Measurements from ENCODE around the gene DMBT1. TPM values are rescaled to one million over a fixed set of nuclear protein-coding genes. Genes with fewer than 3 reads are reported as not detected.

DMBT1 gene
- total RNA-seq (2022; extraction: Qiagen RNA extraction; ENCODE audit: low read depth): 0.18 to 0.23 TPM (median 0.19 TPM) in 5 replicates

GRCh38 chr10:122560279-122560804, at the start of gene DMBT1:
Gene DMBT1 (plus strand): TSS chr10:122560754. CDS start chr10:122560771, 17 bp downstream.

Other genes with a start within 250 kb of the DMBT1 start
- gene PLEKHA1, start 186.0 kb upstream of the DMBT1 start, total RNA-seq (2022; extraction: Qiagen RNA extraction; ENCODE audit: low read depth): 17.3 to 26.3 TPM (median 21.3 TPM) in 5 replicates
- gene ARMS2, start 106.1 kb upstream of the DMBT1 start, total RNA-seq (2022; extraction: Qiagen RNA extraction; ENCODE audit: low read depth): not detected in 5 replicates
- 51.9 to 68.9 TPM (median 57.0 TPM) in 5 replicates for gene HTRA1, start 99.2 kb upstream of the DMBT1 start, total RNA-seq (2022; extraction: Qiagen RNA extraction; ENCODE audit: low read depth)
- not detected in 5 replicates for gene C10orf120, start 139.1 kb downstream of the DMBT1 start, total RNA-seq (2022; extraction: Qiagen RNA extraction; ENCODE audit: low read depth)

All from A549 treated with GW870086 at 1 μM for 4 hours (cell line).